ENCODE data around the gene GHRH. TPM values are rescaled to one million over a fixed set of nuclear protein-coding genes. Genes with fewer than 3 reads are reported as not detected.

The GHRH gene
- total RNA-seq, 1 experiment from 2014 or later = not detected

DNA sequence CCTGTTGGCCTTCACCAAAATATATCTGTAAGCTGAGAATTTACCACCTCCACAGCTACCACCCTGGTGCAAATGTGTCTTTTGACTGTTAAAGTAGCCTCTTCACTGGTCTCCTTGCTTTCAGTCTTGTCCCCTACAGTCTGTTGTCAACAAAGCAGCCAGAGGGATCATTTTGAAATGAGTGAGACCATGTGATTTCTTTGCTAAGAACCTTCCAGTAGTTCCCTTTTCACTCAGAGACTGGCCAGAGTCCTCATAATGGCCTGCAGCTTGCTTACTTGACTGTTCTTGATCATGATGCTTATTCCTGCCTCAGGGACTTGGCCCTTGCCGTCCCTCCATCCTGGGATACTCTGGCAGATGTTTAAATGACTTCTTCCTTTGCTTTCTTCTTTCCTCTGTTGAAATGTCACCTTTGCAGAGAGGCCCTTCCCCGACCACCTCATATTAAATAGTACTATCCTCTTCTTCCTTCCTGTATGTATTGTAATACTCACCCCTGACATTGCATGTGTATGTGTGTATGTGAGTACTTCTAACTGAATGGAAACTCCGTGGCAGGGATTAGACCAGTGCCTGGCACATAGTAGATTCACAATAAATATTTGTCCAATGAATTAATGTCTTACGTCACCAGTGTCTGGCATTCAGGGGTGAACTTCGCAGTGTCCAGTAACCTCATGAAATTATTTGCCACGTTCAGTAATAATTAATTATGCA, 32.8 kb upstream of the GHRH start:
- Histone ChIP-seq H3K56ac (ENCODE audit: insufficient read length, low read depth, low read length) (no peak overlapping the region), H3K27ac (ENCODE audit: insufficient read length, low read depth, low read length) (no peak overlapping the region), H2AFZ (ENCODE audit: low read length) (no peak overlapping the region), H3K14ac (ENCODE audit: insufficient read depth, low read length) (no peak overlapping the region), H3K4me2 (ENCODE audit: insufficient read depth, insufficient read length, low read length) (no peak overlapping the region), H2BK5ac (ENCODE audit: insufficient read length, low read length) (no peak overlapping the region), H3K23ac (ENCODE audit: insufficient read length, low read depth, low read length) (no peak overlapping the region), H3K9me3 (ENCODE audit: control insufficient read depth, low read depth, low read length) (no peaks in the 10 kb centered on the region), H3K18ac (ENCODE audit: insufficient read length, low read depth, low read length) (no peak overlapping the region), H2AK5ac (ENCODE audit: insufficient read length, low read length) (no peak overlapping the region), H4K20me1 (ENCODE audit: control insufficient read depth, insufficient read depth, insufficient read length) (peaks cover 2% of the 10 kb centered on the region), H3K23me2 (ENCODE audit: insufficient read length, low read depth, low read length, poor library complexity, severe bottlenecking) (peaks cover 4% of the 10 kb centered on the region), H3K79me1 (ENCODE audit: insufficient read depth, low read depth, low read length, poor library complexity, severe bottlenecking) (peaks cover 8% of the 10 kb centered on the region), H2BK20ac (ENCODE audit: low read depth, low read length, poor library complexity, severe bottlenecking) (no peak overlapping the region), H4K5ac (ENCODE audit: insufficient read length, low read depth, low read length) (no peak overlapping the region), H3K27me3 (ENCODE audit: insufficient read depth, low read length) (no peaks in the 10 kb centered on the region), H3K4me1 (ENCODE audit: insufficient read depth, low read length) (no peaks in the 10 kb centered on the region), H3K79me2 (ENCODE audit: insufficient read depth, low read length) (peaks cover 2% of the 10 kb centered on the region; the same call in 1 of the 2 replicates), H4K91ac (ENCODE audit: insufficient read length, low read depth, low read length) (no peak overlapping the region), H3K4ac (ENCODE audit: low read depth, low read length) (no peak overlapping the region), H3T11ph (ENCODE audit: low read length) (no peak overlapping the region), H2BK12ac (ENCODE audit: insufficient read length, low read depth, low read length) (no peak overlapping the region), H2BK120ac (ENCODE audit: low read depth, low read length, poor library complexity, severe bottlenecking) (no peak overlapping the region), H2BK15ac (ENCODE audit: low read depth, low read length) (no peak overlapping the region), H3K9ac (ENCODE audit: extremely low read depth, insufficient read length, low read length) (no peak overlapping the region), H4K8ac (replicated peaks; ENCODE audit: insufficient read length, low read depth, low read length) (no peak overlapping the region)
- H3K4me3 Mint-ChIP-seq = no peak overlapping the region
- H3K36me3 Mint-ChIP-seq (ENCODE audit: insufficient read depth in 1 of 3, low read depth in 3 of 3) = peaks cover 27 to 39% (median 28%) of the 10 kb centered on the region in 3 experiments
- WGBS (ENCODE audit: extremely low coverage, insufficient read length, low lambda C conversion rate) = no CpG with 5 or more reads among the region's 6 CpGs
- no peaks in the 10 kb centered on the region for H3K27me3 Mint-ChIP-seq (ENCODE audit: low read depth)
- H3K27ac Mint-ChIP-seq = peak overlapping the region in 1 of 3 experiments; percentile 1; a peak in 1 of 7 replicates
- no peak for DNase-seq
- H3K9me3 Mint-ChIP-seq = peaks cover 13 to 17% of the 10 kb centered on the region in 2 experiments
- peaks cover 21 to 22% of the 10 kb centered on the region in 2 experiments for H3K4me1 Mint-ChIP-seq
- TF ChIP-seq, protein P1, sequence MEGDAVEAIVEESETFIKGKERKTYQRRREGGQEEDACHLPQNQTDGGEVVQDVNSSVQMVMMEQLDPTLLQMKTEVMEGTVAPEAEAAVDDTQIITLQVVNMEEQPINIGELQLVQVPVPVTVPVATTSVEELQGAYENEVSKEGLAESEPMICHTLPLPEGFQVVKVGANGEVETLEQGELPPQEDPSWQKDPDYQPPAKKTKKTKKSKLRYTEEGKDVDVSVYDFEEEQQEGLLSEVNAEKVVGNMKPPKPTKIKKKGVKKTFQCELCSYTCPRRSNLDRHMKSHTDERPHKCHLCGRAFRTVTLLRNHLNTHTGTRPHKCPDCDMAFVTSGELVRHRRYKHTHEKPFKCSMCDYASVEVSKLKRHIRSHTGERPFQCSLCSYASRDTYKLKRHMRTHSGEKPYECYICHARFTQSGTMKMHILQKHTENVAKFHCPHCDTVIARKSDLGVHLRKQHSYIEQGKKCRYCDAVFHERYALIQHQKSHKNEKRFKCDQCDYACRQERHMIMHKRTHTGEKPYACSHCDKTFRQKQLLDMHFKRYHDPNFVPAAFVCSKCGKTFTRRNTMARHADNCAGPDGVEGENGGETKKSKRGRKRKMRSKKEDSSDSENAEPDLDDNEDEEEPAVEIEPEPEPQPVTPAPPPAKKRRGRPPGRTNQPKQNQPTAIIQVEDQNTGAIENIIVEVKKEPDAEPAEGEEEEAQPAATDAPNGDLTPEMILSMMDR (conservative IDR thresholded peaks at IDR 0.05) = no peak
